Activated T-cell treated with anti-CD3 and anti-CD28 coated beads, Interleukin-2, amount 50 U/mL, for 24 hours (primary cell): ENCODE results near the gene CNGB1.

Source experiments
- DNase-seq: peaks from one replicate; pipeline ENCODE4 v3.0.0-alpha.2; 2020
- H3K27ac Mint-ChIP-seq: 2 replicates; pipeline ENCODE4 v1.8.0; 2020; ENCODE audit warnings: mild to moderate bottlenecking, mixed read lengths
- H3K27me3 Mint-ChIP-seq: 2 replicates; pipeline ENCODE4 v1.8.0; 2020; ENCODE audit warnings: mixed read lengths
- H3K36me3 Mint-ChIP-seq: 2 replicates; pipeline ENCODE4 v1.8.0; 2020; ENCODE audit warnings: low read depth, mixed read lengths
- H3K4me1 Mint-ChIP-seq: 2 replicates; pipeline ENCODE4 v1.8.0; 2020; ENCODE audit warnings: low read depth, mixed read lengths
- H3K4me3 Mint-ChIP-seq: 2 replicates; pipeline ENCODE4 v1.8.0; 2020; ENCODE audit warnings: mild to moderate bottlenecking, moderate library complexity, mixed read lengths
- H3K9me3 Mint-ChIP-seq: 2 replicates; pipeline ENCODE4 v1.8.0; 2020; ENCODE audit warnings: mixed read lengths

Gene CNGB1

DNA sequence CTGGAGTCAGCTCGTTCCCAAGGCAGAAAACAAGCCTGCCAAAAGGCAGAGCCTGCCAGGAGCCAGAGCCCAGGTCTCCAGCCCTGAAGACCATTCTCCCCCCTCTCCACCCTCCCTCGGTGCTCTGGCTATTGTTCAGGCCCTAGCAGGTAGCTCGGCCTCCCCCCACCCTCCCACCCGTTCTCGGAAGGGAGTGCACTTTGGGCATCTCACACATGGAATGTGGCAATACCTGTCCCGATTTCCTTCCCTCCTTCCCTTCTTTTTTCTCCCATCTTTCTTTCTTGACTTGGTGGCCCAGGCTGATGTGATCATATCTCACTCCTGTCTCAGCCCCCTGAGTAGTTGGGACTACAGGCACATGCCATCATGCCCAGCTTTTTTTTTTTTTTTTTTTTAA is 12.4 kb downstream of the CNGB1 start:
- no peaks in the 10 kb centered on the region for H3K4me1 Mint-ChIP-seq
- H3K4me3 Mint-ChIP-seq = no peak overlapping the region
- DNase-seq = no peak
- H3K27ac Mint-ChIP-seq = no peak overlapping the region
- H3K9me3 Mint-ChIP-seq = no peaks in the 10 kb centered on the region
- H3K27me3 Mint-ChIP-seq = no peaks in the 10 kb centered on the region
- no peaks in the 10 kb centered on the region for H3K36me3 Mint-ChIP-seq

DNA sequence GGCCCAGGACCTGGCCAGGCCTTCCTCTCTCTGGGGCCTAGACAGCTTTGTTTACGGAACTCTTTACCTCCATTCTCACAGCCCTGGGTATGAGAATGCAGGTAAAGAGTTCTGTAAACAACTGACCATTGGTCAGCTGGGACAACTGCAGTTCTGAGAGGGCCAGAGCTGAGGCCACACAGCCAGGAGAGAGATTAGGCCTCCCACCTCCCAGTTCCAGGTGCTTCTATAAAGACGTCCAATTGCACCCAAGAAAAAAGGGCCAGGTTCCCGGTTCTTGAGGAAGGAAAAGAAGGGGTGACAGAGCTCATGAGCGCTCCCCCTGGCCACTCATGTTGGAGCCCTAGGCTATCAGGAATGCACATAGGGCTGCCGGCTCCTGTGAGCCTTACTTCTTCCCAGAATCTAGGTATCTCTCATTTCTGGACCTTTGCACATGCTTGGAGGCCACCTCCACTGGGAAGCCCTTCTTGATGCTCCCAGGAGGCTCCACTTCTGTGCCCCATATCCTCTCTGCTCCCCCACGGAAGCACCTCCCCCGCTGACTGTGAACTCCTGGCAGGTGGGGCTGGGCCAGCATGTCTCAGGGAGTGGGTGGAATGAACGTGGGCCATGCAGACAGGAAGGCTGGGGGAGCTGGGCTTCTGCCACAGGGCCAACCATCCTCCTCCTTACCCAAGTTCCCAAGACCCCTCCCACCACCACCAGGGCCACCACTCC is 13.1 kb downstream of the CNGB1 start:
- no peaks in the 10 kb centered on the region for H3K27me3 Mint-ChIP-seq
- no peak overlapping the region for H3K4me3 Mint-ChIP-seq
- no peak for DNase-seq
- no peaks in the 10 kb centered on the region for H3K36me3 Mint-ChIP-seq
- no peak overlapping the region for H3K27ac Mint-ChIP-seq
- H3K4me1 Mint-ChIP-seq = no peaks in the 10 kb centered on the region
- H3K9me3 Mint-ChIP-seq = no peaks in the 10 kb centered on the region

- no peak for DNase-seq
- H3K4me1 Mint-ChIP-seq = no peaks in the 10 kb centered on the region
- no peak overlapping the region for H3K27ac Mint-ChIP-seq
- H3K27me3 Mint-ChIP-seq = no peaks in the 10 kb centered on the region
- no peaks in the 10 kb centered on the region for H3K36me3 Mint-ChIP-seq
- no peak overlapping the region for H3K4me3 Mint-ChIP-seq
- no peaks in the 10 kb centered on the region for H3K9me3 Mint-ChIP-seq
Measured at GRCh38 chr16:57956924-57957672, 13.8 kb downstream of the CNGB1 start.

DNA sequence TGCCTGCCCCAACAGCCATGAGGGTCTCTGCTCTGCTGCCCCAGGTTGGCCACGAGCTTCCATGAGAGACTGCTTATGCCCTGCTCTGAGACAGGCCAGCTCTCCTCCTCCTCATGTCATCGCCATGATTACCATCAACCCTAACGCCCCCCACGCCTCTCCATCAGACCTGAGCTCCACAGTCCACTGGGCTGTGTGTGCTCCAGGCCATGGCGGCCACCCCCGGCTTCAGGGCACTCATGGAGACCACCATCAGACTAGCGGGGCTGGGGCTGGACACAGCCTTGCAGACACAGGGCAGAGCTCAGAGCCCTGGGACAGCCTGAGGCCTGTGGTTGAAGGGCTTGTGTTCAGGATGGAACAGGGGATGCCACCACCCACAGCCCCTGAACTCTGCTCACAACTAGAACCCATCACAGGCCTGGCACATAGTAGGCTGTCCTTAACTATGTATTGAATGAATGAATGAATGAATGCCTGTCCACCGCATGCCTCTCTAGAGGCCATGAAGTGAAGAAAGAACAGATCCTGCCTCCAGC is 14.6 kb downstream of the CNGB1 start:
- no peak for DNase-seq
- Mint-ChIP-seq H3K36me3 (no peaks in the 10 kb centered on the region), H3K27me3 (no peaks in the 10 kb centered on the region), H3K27ac (no peak overlapping the region), H3K4me3 (no peak overlapping the region), H3K4me1 (no peaks in the 10 kb centered on the region), H3K9me3 (no peaks in the 10 kb centered on the region)

DNA sequence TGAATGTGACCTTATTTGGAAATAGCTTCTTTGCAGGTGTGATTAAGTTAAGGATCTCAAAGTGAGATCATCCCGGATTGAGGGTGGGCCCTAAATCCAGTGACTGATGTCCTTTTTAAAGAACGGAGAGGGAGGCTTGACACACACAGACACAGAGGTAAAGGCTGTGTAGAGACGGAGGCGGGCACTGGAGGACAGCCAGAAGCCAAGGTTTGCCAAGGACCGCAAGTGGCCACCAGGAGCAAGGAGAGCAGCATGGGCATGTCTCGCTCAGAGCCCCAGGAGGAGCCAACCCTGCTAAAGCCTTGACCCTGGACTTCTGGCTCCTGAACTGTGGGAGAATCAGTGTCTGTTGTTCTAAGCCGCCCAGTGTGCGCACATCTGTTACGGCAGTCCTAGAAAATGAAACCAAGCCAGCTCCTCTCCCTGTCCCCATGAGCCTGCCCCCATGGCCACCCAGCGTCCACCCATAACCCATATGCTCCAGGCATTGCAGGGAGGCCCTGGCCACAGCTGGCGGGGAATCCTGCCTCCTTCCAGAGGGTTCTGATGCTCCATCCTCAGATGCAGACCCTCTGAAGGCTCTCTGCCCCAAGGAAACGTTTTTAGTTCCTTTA is 15.2 kb downstream of the CNGB1 start:
- no peak for DNase-seq
- Mint-ChIP-seq H3K27ac (no peak overlapping the region), H3K4me1 (no peaks in the 10 kb centered on the region), H3K4me3 (no peak overlapping the region), H3K27me3 (no peaks in the 10 kb centered on the region), H3K9me3 (no peaks in the 10 kb centered on the region), H3K36me3 (no peaks in the 10 kb centered on the region)

- Mint-ChIP-seq H3K4me1 (no peaks in the 10 kb centered on the region), H3K36me3 (no peaks in the 10 kb centered on the region), H3K27ac (no peak overlapping the region), H3K4me3 (no peak overlapping the region), H3K27me3 (no peaks in the 10 kb centered on the region), H3K9me3 (no peaks in the 10 kb centered on the region)
- no peak for DNase-seq
Measured at GRCh38 chr16:57953857-57954256, 17.1 kb downstream of the CNGB1 start.

DNA sequence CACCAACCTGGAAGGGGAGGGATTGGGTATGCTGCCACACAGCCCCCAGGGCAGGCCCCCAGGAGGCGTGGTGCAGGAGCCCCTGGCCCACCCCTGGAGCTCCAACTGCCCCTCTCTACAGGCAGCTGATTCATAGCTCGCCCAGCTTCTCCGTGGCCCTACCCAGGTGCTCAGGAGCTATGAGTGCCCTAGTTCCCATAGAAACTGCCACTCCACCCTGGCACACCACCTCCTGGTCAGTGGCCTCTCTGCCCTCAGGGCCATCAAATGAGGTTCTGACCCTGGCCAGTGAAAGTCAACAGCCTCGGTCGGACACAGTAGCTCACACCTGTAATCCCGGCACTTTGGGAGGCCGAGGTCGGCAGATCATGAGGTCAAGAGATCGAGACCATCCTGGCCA is 18.0 kb downstream of the CNGB1 start:
- Mint-ChIP-seq H3K27me3 (no peaks in the 10 kb centered on the region), H3K4me1 (no peaks in the 10 kb centered on the region), H3K4me3 (no peak overlapping the region), H3K36me3 (no peaks in the 10 kb centered on the region), H3K27ac (no peak overlapping the region), H3K9me3 (no peaks in the 10 kb centered on the region)
- DNase-seq = no peak

DNA sequence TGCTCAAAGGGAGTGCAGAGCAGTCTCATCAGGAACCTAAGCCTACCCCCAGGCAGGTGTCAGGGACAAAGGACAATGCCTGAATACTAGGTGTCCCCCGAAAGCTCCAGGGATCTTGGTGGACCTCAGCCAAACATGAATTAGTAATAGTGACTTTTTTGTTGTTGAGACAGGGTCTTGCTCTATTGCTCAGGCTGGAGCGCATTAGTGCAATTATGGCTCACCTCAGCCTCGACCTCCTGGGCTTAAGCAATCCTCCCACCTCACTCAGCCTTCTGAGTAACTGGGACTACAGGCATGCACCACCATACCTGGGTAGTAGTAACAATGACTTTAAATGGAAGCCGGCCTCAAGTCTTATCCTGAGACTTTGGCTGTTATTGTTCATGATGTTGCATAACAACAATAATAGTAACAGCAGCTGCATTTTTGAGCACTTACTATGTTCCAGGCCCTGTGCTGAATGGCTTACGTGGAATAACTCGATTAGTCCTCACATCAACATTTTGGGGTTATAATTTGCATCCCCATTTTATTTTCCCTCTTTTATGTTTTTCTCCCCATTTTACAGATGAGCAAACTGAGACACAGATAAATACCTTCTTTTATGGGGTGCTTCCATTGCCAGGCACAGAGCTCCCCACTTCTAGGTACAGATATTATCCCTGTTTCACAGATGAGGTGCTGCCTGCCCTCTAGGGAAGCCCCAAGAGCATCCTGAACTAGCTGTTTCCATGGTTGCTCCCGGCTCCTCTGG is 19.5 kb downstream of the CNGB1 start:
- no peak for DNase-seq
- H3K27ac Mint-ChIP-seq = no peak overlapping the region

GRCh38 chr16:57950382-57950781 is 20.5 kb downstream of the CNGB1 start:
- H3K4me1 Mint-ChIP-seq = no peaks in the 10 kb centered on the region
- no peak for DNase-seq
- H3K4me3 Mint-ChIP-seq = no peak overlapping the region
- H3K27me3 Mint-ChIP-seq = no peaks in the 10 kb centered on the region
- no peaks in the 10 kb centered on the region for H3K36me3 Mint-ChIP-seq
- no peaks in the 10 kb centered on the region for H3K9me3 Mint-ChIP-seq
- no peak overlapping the region for H3K27ac Mint-ChIP-seq

More for the DNA sequence above, 19.5 kb downstream of the CNGB1 start:
- no peaks in the 10 kb centered on the region for H3K27me3 Mint-ChIP-seq
- no peaks in the 10 kb centered on the region for H3K4me1 Mint-ChIP-seq
- H3K4me3 Mint-ChIP-seq = no peak overlapping the region
- no peaks in the 10 kb centered on the region for H3K36me3 Mint-ChIP-seq
- H3K9me3 Mint-ChIP-seq = no peaks in the 10 kb centered on the region

DNA sequence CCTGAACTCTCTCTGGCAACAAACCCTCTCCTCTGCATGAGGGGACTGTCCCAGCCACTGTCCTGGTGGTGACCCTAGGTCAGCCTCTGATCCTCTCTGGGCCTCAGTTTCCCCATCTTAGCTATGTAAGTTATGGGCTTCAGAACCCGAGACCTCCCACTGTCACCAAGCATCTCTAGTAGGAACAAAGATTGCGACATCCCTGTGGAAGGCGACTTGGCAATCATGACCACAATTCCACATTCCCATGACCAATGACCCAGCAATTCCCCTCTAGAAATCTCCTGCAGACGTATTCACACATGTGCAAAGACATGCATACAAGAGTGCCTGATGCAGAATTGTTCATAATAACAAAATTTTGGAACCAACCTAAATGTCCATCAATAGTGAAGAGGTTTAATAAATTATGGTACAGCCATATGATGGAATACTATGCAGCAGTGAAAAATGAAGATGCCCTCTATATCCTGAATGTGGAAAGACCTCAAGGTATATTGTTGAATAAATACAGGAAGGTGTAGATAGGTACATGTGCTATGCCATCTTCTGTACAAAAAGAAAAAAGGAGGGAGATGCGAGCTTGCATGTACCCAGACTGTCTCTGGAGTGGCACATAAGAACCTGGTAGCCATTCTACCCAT is 21.2 kb downstream of the CNGB1 start:
- no peaks in the 10 kb centered on the region for H3K27me3 Mint-ChIP-seq
- H3K4me1 Mint-ChIP-seq = no peaks in the 10 kb centered on the region
- no peak overlapping the region for H3K27ac Mint-ChIP-seq
- DNase-seq = no peak
- no peaks in the 10 kb centered on the region for H3K36me3 Mint-ChIP-seq
- no peaks in the 10 kb centered on the region for H3K9me3 Mint-ChIP-seq
- H3K4me3 Mint-ChIP-seq = no peak overlapping the region

DNA sequence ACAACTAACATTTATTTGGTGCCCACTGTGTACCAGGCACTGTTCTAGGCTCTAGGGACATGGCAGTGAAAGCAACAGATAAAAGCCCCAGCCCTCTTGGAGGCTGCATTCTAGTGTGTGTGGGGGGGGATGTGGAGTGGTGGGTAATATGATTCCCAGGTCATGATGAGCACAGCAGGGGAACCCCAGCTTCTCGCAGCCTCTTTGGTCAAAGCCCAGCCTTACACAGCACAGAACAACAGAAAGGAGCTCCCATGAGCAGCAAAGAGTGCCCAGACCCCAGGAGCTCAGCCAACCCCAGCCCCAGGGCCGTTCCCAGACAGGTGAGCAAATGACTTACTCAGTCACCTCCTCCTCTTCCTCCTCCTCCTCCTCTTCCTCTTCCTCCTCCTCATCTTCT is 21.9 kb downstream of the CNGB1 start:
- H3K9me3 Mint-ChIP-seq = no peaks in the 10 kb centered on the region
- H3K27me3 Mint-ChIP-seq = no peaks in the 10 kb centered on the region
- DNase-seq = no peak
- no peak overlapping the region for H3K27ac Mint-ChIP-seq
- no peak overlapping the region for H3K4me3 Mint-ChIP-seq
- H3K4me1 Mint-ChIP-seq = no peaks in the 10 kb centered on the region
- no peaks in the 10 kb centered on the region for H3K36me3 Mint-ChIP-seq

DNA sequence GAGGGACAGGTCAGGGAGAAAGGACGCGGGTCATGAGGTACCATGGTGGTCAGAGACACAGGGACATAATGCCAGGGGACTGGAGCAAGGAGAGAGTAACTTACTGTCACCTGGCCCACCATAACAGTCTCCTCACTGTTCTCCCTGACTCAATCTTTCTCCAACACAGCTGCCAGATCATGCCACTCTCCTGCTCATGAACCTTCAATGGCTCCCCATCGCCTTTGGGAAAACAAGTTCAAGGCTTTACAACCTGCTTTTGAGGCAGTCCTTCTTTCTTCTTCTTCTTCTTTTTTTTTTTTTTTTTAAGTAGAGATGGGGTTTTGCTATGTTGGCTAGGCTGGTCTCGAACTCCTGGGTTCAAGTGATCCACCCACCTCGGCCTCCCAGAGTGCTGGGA is 22.9 kb downstream of the CNGB1 start:
- H3K27ac Mint-ChIP-seq = no peak overlapping the region
- H3K4me1 Mint-ChIP-seq = no peaks in the 10 kb centered on the region
- H3K36me3 Mint-ChIP-seq = no peaks in the 10 kb centered on the region
- no peak for DNase-seq
- no peaks in the 10 kb centered on the region for H3K9me3 Mint-ChIP-seq
- no peak overlapping the region for H3K4me3 Mint-ChIP-seq
- H3K27me3 Mint-ChIP-seq = no peaks in the 10 kb centered on the region

DNA sequence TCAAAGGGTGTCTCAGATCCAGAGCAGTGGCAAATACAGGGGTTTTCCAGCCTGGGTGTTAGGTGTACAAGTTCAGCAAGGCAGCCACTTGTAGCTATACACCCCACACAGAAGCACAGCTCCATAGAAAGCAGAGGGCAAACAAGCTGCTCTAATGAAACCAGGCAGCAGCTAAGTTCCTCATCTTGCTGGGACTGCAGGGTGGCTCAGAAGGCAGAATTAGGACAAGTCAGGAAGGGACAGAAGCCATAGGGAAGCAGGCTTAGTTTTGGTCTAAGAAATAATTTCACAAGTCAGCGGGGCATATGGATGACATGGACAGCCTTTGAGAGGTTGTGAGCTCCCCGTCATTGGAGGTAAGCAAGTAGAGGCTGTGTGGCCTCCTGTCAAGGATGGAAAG is 23.7 kb downstream of the CNGB1 start:
- no peak for DNase-seq
- Mint-ChIP-seq H3K9me3 (no peaks in the 10 kb centered on the region), H3K27me3 (no peaks in the 10 kb centered on the region), H3K4me1 (no peaks in the 10 kb centered on the region), H3K36me3 (no peaks in the 10 kb centered on the region), H3K27ac (no peak overlapping the region), H3K4me3 (no peak overlapping the region)

GRCh38 chr16:57946181-57946801 is 24.6 kb downstream of the CNGB1 start:
- H3K27me3 Mint-ChIP-seq = no peaks in the 10 kb centered on the region
- no peak overlapping the region for H3K27ac Mint-ChIP-seq
- no peaks in the 10 kb centered on the region for H3K9me3 Mint-ChIP-seq
- no peaks in the 10 kb centered on the region for H3K36me3 Mint-ChIP-seq
- no peaks in the 10 kb centered on the region for H3K4me1 Mint-ChIP-seq
- no peak overlapping the region for H3K4me3 Mint-ChIP-seq
- no peak for DNase-seq
